Measurements from ENCODE around the gene KCMF1. TPM values are rescaled to one million over a fixed set of nuclear protein-coding genes. Genes with fewer than 3 reads are reported as not detected.

The KCMF1 gene
- total and polyA plus RNA-seq, 12 donors: 9.7 to 74.2 (median 45.4) TPM

GRCh38 chr2:84956334-84957297 lies 14.3 kb upstream of the KCMF1 start:
- no peaks in the 10 kb centered on the region for H3K9me3 ChIP-seq (replicated peaks in 1 of 3)
- DNase-seq: no peak
- H3K27ac ChIP-seq: no peak overlapping the region
- H3K36me3 ChIP-seq (replicated peaks in 1 of 2): no peaks in the 10 kb centered on the region
- no peaks in the 10 kb centered on the region for H3K4me1 ChIP-seq (replicated peaks in 1 of 2)
- intact Hi-C loops (cut with DNase I): no loop called here
- no peak overlapping the region for H3K4me3 ChIP-seq
- WGBS, 4 donors: 91 to 92% (median 91%) methylated on average over 12 of the region's 12 CpGs
- TF ChIP-seq, protein P1, sequence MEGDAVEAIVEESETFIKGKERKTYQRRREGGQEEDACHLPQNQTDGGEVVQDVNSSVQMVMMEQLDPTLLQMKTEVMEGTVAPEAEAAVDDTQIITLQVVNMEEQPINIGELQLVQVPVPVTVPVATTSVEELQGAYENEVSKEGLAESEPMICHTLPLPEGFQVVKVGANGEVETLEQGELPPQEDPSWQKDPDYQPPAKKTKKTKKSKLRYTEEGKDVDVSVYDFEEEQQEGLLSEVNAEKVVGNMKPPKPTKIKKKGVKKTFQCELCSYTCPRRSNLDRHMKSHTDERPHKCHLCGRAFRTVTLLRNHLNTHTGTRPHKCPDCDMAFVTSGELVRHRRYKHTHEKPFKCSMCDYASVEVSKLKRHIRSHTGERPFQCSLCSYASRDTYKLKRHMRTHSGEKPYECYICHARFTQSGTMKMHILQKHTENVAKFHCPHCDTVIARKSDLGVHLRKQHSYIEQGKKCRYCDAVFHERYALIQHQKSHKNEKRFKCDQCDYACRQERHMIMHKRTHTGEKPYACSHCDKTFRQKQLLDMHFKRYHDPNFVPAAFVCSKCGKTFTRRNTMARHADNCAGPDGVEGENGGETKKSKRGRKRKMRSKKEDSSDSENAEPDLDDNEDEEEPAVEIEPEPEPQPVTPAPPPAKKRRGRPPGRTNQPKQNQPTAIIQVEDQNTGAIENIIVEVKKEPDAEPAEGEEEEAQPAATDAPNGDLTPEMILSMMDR (IDR thresholded peaks at IDR 0.05): no peak
- no peak for TF ChIP-seq POLR2A (IDR thresholded peaks at IDR 0.05)
- no peaks in the 10 kb centered on the region for H3K27me3 ChIP-seq

DNA sequence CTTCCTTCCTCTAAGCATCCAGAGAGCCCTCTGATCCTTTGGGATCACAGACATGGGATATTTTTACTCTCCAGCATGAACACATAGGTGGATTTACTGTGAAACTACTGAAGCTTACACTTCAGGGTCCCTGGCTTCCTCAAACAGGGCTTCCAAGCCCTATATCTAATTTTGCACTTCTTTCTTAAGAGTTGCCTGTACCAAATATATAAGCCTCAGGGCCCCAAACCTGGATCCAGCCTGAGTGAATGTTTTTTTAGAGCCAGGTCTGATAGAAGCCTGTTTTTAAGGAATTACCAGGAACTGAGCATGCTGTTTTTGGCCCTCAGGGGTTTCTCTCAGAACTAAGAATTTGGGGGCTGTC lies 13.2 kb upstream of the KCMF1 start:
- no peak overlapping the region for H3K4me3 ChIP-seq
- no peaks in the 10 kb centered on the region for H3K27me3 ChIP-seq
- intact Hi-C loops (cut with DNase I): no loop called here
- DNase-seq: no peak
- H3K27ac ChIP-seq: peak overlapping the region in 2 of 5 donors; percentile 1 to 44
- no peaks in the 10 kb centered on the region for H3K36me3 ChIP-seq (replicated peaks in 1 of 2)
- H3K9me3 ChIP-seq (replicated peaks in 1 of 3): no peaks in the 10 kb centered on the region
- H3K4me1 ChIP-seq (replicated peaks in 1 of 2): no peaks in the 10 kb centered on the region
- no peak for TF ChIP-seq POLR2A (IDR thresholded peaks at IDR 0.05)
- TF ChIP-seq, protein P1 (IDR thresholded peaks at IDR 0.05): no peak

GRCh38 chr2:84958135-84959059 lies 12.6 kb upstream of the KCMF1 start:
- 56 to 62% (median 59%) methylated on average over 12 of the region's 12 CpGs for WGBS, 4 donors
- intact Hi-C loops (cut with DNase I): no loop called here
- peak overlapping the region in 2 of 5 donors; percentile 1 to 44 for H3K27ac ChIP-seq
- DNase-seq: peak in 4 of 7 donors; percentile 15 to 78 (median 26)
- H3K4me1 ChIP-seq (replicated peaks in 1 of 2): no peaks in the 10 kb centered on the region
- H3K4me3 ChIP-seq: no peak overlapping the region
- H3K9me3 ChIP-seq (replicated peaks in 1 of 3): no peaks in the 10 kb centered on the region
- no peaks in the 10 kb centered on the region for H3K36me3 ChIP-seq (replicated peaks in 1 of 2)
- TF ChIP-seq, protein P1 (IDR thresholded peaks at IDR 0.05): no peak
- no peak for TF ChIP-seq POLR2A (IDR thresholded peaks at IDR 0.05)
- H3K27me3 ChIP-seq: no peaks in the 10 kb centered on the region

- no peaks in the 10 kb centered on the region for H3K36me3 ChIP-seq (replicated peaks in 1 of 2)
- H3K9me3 ChIP-seq (replicated peaks in 1 of 3): no peaks in the 10 kb centered on the region
- H3K4me3 ChIP-seq: no peak overlapping the region
- H3K27me3 ChIP-seq: no peaks in the 10 kb centered on the region
- no peak for TF ChIP-seq POLR2A (IDR thresholded peaks at IDR 0.05)
- TF ChIP-seq, protein P1 (IDR thresholded peaks at IDR 0.05): no peak
- no peaks in the 10 kb centered on the region for H3K4me1 ChIP-seq (replicated peaks in 1 of 2)
- no peak for DNase-seq
- WGBS, 4 donors: 74 to 86% (median 77%) methylated on average over 10 of the region's 10 CpGs
- H3K27ac ChIP-seq: no peak overlapping the region
- intact Hi-C loops (cut with DNase I): no loop called here
These were observed 11.8 kb upstream of the KCMF1 start for GRCh38 chr2:84959095-84959565.

All from adrenal gland (tissue), 12 donors.